Measurements from ENCODE around the gene JMJD6.

DNA sequence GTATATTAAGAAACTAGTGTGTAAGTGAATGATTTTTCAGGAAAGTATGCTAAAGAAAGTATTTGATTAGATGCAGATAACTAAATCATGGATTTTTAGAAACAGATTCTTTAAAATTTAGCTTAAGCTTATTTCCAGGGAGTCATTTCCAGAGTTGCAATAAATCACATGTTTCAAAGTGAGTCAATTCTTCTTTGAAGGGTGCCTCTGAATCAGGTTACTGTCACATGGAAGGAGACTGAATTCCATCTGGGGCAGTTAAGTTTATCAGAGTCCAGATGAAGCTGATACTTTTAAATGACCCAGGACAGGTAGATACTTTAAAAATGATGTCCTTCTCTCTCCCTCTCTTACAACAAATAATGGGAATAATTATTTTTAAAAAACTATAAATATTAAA is 16.6 kb upstream of the JMJD6 start:
- TF ChIP-seq EZH2 (IDR thresholded peaks at IDR 0.05; ENCODE audit: borderline replicate concordance) (no peak), CTCF (IDR thresholded peaks at IDR 0.05; ENCODE audit: poor library complexity) (no peak)
